ENCODE data around the gene HSD17B14. TPM values are rescaled to one million over a fixed set of nuclear protein-coding genes. Genes with fewer than 3 reads are reported as not detected.
A peak's percentile ranks its signal among the peaks of the same experiment; 100 is the strongest.

Gene HSD17B14
- total and polyA plus RNA-seq, 9 of the 15 experiments (the other 6 are each of a cell fraction or from before 2014, with no cell fraction given) = 0.16 TPM; not detected in 8

DNA sequence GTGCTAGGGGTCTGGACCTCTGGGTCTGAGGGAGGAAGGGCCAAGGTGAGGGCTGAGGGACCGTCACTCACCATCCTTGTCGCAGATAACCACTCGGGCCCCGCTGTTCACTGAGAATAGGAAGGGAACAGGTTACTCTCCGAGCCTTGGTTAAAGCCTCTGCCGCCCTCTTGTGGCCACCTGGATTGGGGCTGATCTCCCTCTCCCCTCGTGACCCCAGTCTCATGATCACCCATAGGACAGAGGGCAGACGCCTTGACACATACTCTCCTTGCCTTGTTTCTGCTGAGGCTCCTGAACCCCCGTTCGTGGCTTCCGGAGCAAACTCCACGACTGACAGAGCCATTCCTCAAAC is 580 bp downstream of the HSD17B14 start (continued):
- TF ChIP-seq, protein P1, sequence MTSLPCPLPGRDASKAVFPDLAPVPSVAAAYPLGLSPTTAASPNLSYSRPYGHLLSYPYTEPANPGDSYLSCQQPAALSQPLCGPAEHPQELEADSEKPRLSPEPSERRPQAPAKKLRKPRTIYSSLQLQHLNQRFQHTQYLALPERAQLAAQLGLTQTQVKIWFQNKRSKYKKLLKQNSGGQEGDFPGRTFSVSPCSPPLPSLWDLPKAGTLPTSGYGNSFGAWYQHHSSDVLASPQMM (CRISPR knock-in tag; IDR thresholded peaks at IDR 0.05) = no peak
- TF ChIP-seq MEIS2 (IDR thresholded peaks at IDR 0.05; ENCODE audit: partially characterized antibody) (peak; percentile 71), NFRKB (IDR thresholded peaks at IDR 0.05; ENCODE audit: low read depth) (no peak), MECOM (CRISPR knock-in tag; IDR thresholded peaks at IDR 0.05) (no peak), L3MBTL2 (IDR thresholded peaks at IDR 0.05) (peak; percentile 65; the same call in 1 of the 2 replicates), MTA1 (IDR thresholded peaks at IDR 0.05; ENCODE audit: borderline replicate concordance) (peak; percentile 25; the same call in 1 of the 2 replicates), IRF2 (CRISPR knock-in tag; IDR thresholded peaks at IDR 0.05) (no peak), ZNF507 (tag; conservative IDR thresholded peaks at IDR 0.05) (no peak), ZEB2 (IDR thresholded peaks at IDR 0.05) (peak; percentile 67), POU5F1 (IDR thresholded peaks at IDR 0.05; ENCODE audit: borderline replicate concordance, low read depth, low read length, partially characterized antibody) (no peak), SMARCA4 (IDR thresholded peaks at IDR 0.05) (no peak), MAFG (tag; conservative IDR thresholded peaks at IDR 0.05) (no peak), ZNF436 (CRISPR knock-in tag; IDR thresholded peaks at IDR 0.05) (no peak), POLR3A (IDR thresholded peaks at IDR 0.05; ENCODE audit: borderline replicate concordance, extremely low read depth, insufficient read depth, insufficient read length) (no peak), ZNF121 (CRISPR knock-in tag; conservative IDR thresholded peaks at IDR 0.05) (no peak), ADNP (tag; IDR thresholded peaks at IDR 0.05) (no peak), CC2D1A (IDR thresholded peaks at IDR 0.05) (peak; percentile 81), LEF1 (IDR thresholded peaks at IDR 0.05) (no peak), BDP1 (IDR thresholded peaks at IDR 0.05; ENCODE audit: insufficient read depth, insufficient read length) (no peak), MCM2 (IDR thresholded peaks at IDR 0.05; ENCODE audit: low read depth) (no peak), HIVEP1 (CRISPR knock-in tag; IDR thresholded peaks at IDR 0.05) (no peak), CCNT2 (IDR thresholded peaks at IDR 0.05; ENCODE audit: borderline replicate concordance, extremely low read depth, insufficient read length, low read depth, low read length) (no peak)
- TF ChIP-seq, protein P2, sequence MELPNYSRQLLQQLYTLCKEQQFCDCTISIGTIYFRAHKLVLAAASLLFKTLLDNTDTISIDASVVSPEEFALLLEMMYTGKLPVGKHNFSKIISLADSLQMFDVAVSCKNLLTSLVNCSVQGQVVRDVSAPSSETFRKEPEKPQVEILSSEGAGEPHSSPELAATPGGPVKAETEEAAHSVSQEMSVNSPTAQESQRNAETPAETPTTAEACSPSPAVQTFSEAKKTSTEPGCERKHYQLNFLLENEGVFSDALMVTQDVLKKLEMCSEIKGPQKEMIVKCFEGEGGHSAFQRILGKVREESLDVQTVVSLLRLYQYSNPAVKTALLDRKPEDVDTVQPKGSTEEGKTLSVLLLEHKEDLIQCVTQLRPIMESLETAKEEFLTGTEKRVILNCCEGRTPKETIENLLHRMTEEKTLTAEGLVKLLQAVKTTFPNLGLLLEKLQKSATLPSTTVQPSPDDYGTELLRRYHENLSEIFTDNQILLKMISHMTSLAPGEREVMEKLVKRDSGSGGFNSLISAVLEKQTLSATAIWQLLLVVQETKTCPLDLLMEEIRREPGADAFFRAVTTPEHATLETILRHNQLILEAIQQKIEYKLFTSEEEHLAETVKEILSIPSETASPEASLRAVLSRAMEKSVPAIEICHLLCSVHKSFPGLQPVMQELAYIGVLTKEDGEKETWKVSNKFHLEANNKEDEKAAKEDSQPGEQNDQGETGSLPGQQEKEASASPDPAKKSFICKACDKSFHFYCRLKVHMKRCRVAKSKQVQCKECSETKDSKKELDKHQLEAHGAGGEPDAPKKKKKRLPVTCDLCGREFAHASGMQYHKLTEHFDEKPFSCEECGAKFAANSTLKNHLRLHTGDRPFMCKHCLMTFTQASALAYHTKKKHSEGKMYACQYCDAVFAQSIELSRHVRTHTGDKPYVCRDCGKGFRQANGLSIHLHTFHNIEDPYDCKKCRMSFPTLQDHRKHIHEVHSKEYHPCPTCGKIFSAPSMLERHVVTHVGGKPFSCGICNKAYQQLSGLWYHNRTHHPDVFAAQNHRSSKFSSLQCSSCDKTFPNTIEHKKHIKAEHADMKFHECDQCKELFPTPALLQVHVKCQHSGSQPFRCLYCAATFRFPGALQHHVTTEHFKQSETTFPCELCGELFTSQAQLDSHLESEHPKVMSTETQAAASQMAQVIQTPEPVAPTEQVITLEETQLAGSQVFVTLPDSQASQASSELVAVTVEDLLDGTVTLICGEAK (IDR thresholded peaks at IDR 0.05) = 0 out of 2 replicates have a peak, but pooled peaks have one; percentile 30
- TF ChIP-seq, protein P2 (CRISPR knock-in tag; IDR thresholded peaks at IDR 0.05) = no peak

All from K562 (cell line).